H1 (cell line): ENCODE data around the gene RPN2.

Source experiments
- ATF2 ChIP-seq: IDR thresholded peaks from 2 replicates; pipeline ENCODE4 v1.6.1; 2012; ENCODE audit warnings: low read length, inconsistent platforms
- CTCF ChIP-seq, 3 experiments: IDR thresholded peaks; 1 replicate in 2 of 3; 2 replicates in 1 of 3; pipeline versions ENCODE4 v1.5.1 to v1.6.1; 2011; ENCODE audit warnings: low read length in 3 of 3, mild to moderate bottlenecking in 3 of 3, inconsistent platforms in 2 of 3, low read depth in 1 of 3, moderate library complexity in 1 of 3; ENCODE audit not compliant: insufficient read depth in 1 of 3; ENCODE audit errors: control extremely low read depth in 1 of 3
- GABPA ChIP-seq: IDR thresholded peaks from 2 replicates; pipeline ENCODE4 v1.6.1; 2011; ENCODE audit warnings: mild to moderate bottlenecking, low read length, moderate library complexity, borderline replicate concordance; ENCODE audit not compliant: insufficient read depth
- POLR2AphosphoS5 ChIP-seq: IDR thresholded peaks from 2 replicates; pipeline ENCODE4 v1.6.1; 2011; ENCODE audit warnings: low read depth, low read length

GRCh38 chr20:37179683-37180524 is 774 bp downstream of the RPN2 start:
- no peak for TF ChIP-seq CTCF (IDR thresholded peaks at IDR 0.05; ENCODE audit: control extremely low read depth in 1 of 3, insufficient read depth in 1 of 3, low read depth in 1 of 3, low read length in 3 of 3)
- TF ChIP-seq GABPA, result no peak
- no peak for TF ChIP-seq POLR2AphosphoS5
- no peak for TF ChIP-seq ATF2
